GM12873 (cell line): Measurements from ENCODE around the gene MIX23.

Experiments used
- TF ChIP-seq, protein P1 (sequence below): IDR thresholded peaks from 2 replicates; pipeline ENCODE4 v1.5.1; 2012; ENCODE audit warnings: low read depth, mild to moderate bottlenecking, moderate library complexity, low read length, control low read depth; ENCODE audit not compliant: insufficient read depth; ENCODE audit errors: missing control alignments

The MIX23 gene

DNA sequence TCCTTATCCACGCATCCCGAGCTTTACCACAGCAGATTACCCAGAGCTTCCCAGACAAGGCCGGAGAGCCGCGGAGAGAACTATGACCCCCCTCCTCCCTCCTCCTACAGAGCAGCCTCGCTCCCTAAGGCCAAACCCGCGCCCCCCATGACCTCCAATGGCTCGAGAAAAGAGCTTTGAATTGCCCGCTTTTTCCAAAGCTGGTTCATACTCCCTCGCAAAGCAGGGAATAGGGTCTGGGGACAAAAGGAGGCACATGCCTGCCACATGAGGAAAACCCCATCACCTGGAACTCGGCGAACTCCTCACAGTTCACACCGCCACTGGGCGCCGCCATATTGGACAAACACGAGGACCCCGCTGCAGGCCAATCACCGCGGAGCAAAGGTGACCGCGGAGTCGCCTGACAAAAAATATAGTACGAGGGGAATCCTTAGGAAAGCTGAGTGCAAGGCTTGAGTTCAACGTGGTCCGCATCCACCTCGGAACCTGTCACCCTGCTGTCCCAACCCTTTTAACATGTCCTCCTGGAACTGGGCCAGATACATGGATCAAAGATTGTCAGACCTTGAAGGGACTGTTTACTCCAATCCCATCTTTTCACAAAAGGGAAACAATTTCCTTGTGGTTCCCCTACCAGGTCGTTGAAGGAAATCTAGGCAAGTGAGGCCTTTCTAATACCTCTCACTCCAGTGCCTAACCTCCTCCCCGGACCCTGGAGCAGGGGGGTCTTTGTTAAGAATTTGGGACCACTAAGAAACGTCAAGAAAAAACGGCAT, at the start of gene MIX23:
MIX23 (minus strand) TSS at position 344 of the 779 bp plus-strand sequence; CDS start at position 337, 7 bp downstream.
- TF ChIP-seq, protein P1, sequence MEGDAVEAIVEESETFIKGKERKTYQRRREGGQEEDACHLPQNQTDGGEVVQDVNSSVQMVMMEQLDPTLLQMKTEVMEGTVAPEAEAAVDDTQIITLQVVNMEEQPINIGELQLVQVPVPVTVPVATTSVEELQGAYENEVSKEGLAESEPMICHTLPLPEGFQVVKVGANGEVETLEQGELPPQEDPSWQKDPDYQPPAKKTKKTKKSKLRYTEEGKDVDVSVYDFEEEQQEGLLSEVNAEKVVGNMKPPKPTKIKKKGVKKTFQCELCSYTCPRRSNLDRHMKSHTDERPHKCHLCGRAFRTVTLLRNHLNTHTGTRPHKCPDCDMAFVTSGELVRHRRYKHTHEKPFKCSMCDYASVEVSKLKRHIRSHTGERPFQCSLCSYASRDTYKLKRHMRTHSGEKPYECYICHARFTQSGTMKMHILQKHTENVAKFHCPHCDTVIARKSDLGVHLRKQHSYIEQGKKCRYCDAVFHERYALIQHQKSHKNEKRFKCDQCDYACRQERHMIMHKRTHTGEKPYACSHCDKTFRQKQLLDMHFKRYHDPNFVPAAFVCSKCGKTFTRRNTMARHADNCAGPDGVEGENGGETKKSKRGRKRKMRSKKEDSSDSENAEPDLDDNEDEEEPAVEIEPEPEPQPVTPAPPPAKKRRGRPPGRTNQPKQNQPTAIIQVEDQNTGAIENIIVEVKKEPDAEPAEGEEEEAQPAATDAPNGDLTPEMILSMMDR, result no peak

DNA sequence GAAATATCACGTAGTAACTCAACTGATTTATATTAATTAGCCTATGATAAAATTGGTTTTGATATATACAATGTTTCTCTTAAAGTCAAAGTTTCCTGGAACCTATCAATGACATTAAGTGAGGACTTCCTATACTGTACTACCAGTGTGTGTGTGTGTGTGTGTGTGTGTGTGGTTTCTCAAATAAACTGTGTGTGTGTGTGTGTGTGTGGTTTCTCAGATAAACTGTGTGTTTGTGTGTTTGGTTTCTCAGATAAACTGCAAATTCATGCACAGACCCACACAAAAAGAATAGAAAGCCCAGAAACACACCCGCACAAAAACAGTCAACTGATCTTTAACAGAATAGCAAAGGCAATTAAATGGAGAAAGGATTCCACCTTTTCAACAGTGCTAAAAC, 47.3 kb upstream of the MIX23 start:
- TF ChIP-seq, protein P1, result no peak

DNA sequence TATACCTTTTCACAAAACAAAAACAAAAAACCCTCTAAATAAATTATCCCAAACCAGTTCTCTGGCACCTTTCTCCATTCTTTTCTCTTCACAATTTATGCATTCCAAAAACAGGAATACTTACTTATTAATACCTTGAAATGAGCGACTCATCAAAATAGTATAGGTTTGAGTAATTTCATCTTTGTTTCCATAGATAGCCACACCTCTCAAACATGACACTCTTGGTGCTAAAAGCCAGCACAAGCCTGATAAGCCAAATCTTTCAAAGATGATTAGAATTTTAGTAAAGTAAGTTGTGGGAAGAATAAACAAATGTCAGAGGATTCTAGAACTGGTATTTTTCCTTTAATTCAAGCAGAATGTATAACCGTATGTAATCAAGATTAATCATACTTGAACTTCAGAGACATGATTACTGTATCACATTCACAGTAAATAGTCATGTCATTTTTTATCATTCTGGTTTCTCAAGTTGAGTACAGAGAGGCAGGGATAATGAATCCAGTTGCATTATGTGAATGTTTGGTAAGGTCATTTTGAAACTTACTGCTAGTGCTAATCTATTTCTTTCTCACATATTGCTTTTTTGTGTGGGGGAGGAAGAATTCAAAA, 44.9 kb upstream of the MIX23 start:
- TF ChIP-seq, protein P1, result no peak

DNA sequence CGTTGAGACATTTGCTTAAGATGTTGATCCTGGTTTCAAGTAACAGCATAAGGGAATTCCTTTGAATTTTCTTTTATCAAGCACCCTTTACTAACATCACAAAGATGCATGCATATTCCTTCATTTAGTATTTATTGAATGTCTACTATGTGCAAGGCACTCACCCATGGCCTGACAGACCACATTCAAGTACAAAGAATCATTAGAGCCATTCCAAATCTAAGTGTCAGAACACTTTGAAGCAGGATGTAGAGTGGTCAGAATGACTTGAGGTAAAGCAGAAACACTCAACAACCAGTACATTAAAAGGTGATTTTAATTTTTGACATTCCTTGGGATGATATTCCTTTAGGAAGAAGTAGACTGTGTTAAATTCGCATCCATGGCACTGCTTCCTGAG, 38.8 kb upstream of the MIX23 start:
- TF ChIP-seq, protein P1, result no peak

DNA sequence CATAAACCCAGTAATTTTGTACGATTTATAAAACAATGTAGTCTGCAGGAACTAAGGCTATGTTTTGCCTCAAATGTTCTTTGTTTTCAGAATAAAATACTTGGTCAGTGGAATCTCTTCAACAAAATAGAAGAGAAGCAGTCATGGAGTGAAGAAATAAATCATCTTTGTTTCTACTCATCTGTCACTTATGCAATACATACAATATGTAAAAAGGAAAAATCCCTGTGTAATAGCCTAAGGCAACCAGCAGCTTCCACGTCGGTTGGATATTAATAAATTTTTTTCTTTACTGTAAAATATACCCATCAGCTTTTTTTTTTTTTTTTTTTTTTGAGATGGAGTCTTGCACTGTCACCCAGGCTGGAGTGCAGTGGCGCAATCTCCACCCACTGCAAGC, 38.1 kb upstream of the MIX23 start:
- TF ChIP-seq, protein P1, result no peak

DNA sequence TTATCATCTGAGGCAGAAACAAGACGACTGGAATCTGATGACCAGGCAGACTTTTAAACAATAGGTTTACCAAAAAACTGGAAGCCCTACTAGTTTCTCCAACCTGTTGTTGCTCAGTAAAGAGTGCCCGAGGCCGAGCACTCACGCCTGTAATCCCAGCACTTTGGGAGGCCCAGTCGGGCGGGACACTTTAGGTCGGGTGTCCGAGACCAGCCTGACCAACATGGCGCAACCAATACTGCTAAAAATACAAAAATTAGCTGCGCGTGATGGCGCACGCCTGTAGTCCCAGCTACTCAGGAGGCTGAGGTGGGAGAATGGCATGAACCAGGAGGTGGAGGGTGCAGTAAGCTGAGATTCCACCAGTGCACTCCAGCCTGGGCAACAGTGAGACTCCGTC, 33.9 kb upstream of the MIX23 start:
- TF ChIP-seq, protein P1, result no peak

DNA sequence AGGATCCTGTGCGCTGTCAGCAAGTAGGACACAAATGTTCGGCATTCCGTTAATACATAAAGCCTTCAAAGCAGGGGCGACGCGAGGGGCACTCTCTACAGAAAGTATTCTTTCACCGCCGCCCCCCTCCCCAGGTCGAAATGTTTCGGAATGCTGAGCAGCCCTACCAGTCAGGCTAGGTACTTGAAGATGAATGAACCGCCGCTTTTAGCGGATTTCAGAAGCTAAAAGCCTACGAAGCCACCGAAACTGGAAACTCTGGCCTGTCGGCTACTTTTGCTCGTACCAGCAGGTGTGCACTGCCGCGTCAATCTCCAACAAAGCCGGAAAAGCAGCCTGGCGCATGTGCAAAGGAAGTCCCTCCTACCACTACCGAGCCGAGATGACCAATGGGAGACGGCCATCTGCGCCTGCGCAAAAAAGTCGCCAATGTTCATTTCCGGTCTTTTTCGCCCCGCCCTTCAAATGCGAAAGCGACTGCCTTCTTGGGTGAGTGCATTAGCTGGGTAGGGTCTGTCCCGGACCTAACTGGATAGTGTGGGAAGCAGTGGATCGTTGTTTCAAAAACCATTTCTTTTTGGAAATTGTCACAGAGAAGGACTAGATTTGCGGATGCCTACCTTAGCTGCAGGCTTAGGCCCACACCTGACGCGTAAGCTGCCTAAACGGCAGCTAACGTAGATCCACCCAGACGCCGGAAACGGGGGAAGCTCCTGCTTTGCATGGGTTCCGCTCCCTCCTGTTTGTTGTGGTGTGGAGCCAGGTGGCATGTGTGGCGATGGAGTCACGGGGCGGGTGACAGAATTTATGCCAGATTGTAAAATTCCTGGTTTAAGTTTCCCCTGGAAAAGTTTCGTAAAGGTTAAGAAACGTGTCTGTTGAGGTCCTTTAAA, 33.0 kb upstream of the MIX23 start, which contains the start of gene WDR5B:
WDR5B (minus strand) TSS at position 301 of the 893 bp plus-strand sequence. CDS start 534 bp downstream, outside the sequence.
- TF ChIP-seq, protein P1, result no peak
